Gastrocnemius medialis (tissue), 4 donors: ENCODE data around the gene PDGFRA.

Source experiments
- POLR2A ChIP-seq, 2 donors: fragments of 450-650 bp; IDR thresholded peaks; one replicate each; pipeline ENCODE4 v1.6.1; 2017; ENCODE audit warnings: antibody characterized with exemption in 2 of 2, mild to moderate bottlenecking in 2 of 2, moderate library complexity in 2 of 2
- TF ChIP-seq, protein P1 (sequence below), 5 experiments: fragments of 450-650 bp in 3 of 5; fragments of 200-600 bp in 2 of 5; sonication (generic) in 2 of 5; IDR thresholded peaks in 4 of 5; conservative IDR thresholded peaks in 1 of 5; 1 replicate in 4 of 5; 2 replicates in 1 of 5; pipeline ENCODE4 v1.5.1; 2016 to 2019; ENCODE audit warnings: antibody characterized with exemption in 5 of 5, mild to moderate bottlenecking in 3 of 5, moderate library complexity in 3 of 5

DNA sequence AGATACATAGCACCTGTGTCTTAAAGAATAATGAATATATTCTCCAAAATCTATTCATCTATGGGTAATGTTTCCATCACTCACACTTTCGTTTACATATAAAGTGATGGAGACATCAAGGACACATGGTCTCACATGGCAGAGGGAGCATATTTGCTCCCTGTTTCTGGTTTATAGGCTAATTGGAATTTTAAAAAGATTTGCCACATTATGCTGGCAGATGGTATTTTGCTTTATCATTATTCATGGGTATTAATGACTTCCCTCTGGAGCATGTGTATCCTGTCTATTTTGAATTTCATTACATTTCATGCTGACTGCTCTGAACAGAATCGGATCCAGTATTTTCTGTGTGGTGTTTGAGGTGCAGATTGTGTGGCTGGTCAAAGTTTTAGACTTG is 79.0 kb downstream of the PDGFRA start:
- no peak for TF ChIP-seq POLR2A (IDR thresholded peaks at IDR 0.05)
- TF ChIP-seq, protein P1, sequence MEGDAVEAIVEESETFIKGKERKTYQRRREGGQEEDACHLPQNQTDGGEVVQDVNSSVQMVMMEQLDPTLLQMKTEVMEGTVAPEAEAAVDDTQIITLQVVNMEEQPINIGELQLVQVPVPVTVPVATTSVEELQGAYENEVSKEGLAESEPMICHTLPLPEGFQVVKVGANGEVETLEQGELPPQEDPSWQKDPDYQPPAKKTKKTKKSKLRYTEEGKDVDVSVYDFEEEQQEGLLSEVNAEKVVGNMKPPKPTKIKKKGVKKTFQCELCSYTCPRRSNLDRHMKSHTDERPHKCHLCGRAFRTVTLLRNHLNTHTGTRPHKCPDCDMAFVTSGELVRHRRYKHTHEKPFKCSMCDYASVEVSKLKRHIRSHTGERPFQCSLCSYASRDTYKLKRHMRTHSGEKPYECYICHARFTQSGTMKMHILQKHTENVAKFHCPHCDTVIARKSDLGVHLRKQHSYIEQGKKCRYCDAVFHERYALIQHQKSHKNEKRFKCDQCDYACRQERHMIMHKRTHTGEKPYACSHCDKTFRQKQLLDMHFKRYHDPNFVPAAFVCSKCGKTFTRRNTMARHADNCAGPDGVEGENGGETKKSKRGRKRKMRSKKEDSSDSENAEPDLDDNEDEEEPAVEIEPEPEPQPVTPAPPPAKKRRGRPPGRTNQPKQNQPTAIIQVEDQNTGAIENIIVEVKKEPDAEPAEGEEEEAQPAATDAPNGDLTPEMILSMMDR (IDR thresholded peaks at IDR 0.05 in 4 of 5, conservative IDR thresholded peaks at IDR 0.05 in 1 of 5), result no peak
